ENCODE results near the gene PALB2. TPM values are rescaled to one million over a fixed set of nuclear protein-coding genes. Genes with fewer than 3 reads are reported as not detected.

PALB2 gene
- total and polyA plus RNA-seq, 2 of the 8 experiments (the other 6 are each of a cell fraction or from before 2014, with no cell fraction given) = 12.5 to 33.1 TPM

DNA sequence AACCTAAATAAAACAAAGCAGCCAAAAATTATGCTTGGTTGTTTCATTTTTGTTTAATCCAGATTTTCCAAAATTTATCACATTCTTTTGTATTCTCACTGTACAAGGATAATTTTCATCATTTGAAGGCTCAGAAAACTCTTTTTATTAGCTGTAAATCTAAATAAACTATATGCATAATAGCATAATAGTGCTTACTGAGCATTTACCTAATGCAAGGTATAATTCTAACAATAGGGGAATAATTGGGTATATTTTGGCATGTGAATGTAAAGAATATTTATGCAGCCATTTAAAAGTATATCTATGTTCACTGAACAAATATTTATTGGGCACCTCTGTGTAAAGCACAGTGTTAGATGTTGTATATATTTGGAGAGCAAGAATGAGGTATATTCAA is 17.0 kb downstream of the PALB2 start:
- no peak overlapping the region for H3K14ac ChIP-seq (ENCODE audit: insufficient read length)
- H3K23ac ChIP-seq (ENCODE audit: insufficient read length) = no peak overlapping the region
- peaks cover 0 to 1% of the 10 kb centered on the region in 2 experiments for H4K20me1 ChIP-seq (replicated peaks in 1 of 2; ENCODE audit: control insufficient read depth in 1 of 2, insufficient read depth in 2 of 2, low read length in 2 of 2)
- POLR2A ChIA-PET (ENCODE audit: partially characterized antibody) = interaction anchor here (1.4 to 1.8 kb wide), 2 partner anchors 9 to 16 kb away, joined by 4 read pairs; no protein-coding TSS in a partner anchor
- CTCF ChIA-PET (ENCODE audit: partially characterized antibody) = no interaction called here
- no peak overlapping the region for H2BK5ac ChIP-seq (ENCODE audit: low read depth, low read length)
- H3K9ac ChIP-seq (replicated peaks in 1 of 4; ENCODE audit: extremely low read depth in 1 of 4, low read depth in 3 of 4, low read length in 3 of 4) = no peak overlapping the region
- H3K4me1 ChIP-seq (replicated peaks in 1 of 4; ENCODE audit: control insufficient read depth in 3 of 4, insufficient read depth in 4 of 4, low read length in 3 of 4) = no peaks in the 10 kb centered on the region
- no peak overlapping the region for H4K8ac ChIP-seq (ENCODE audit: extremely low read depth, insufficient read depth, low read length)
- peaks cover 16 to 81% (median 59%) of the 10 kb centered on the region in 4 experiments for H3K36me3 ChIP-seq (ENCODE audit: control insufficient read depth in 2 of 4, insufficient read depth in 4 of 4, low read length in 3 of 4)
- no peak overlapping the region for H4K5ac ChIP-seq (ENCODE audit: insufficient read length, low read depth, low read length)
- no peak overlapping the region for H2AFZ ChIP-seq (ENCODE audit: low read length)
- no peak for FAIRE-seq
- H3K27me3 ChIP-seq (replicated peaks in 1 of 4; ENCODE audit: control insufficient read depth in 3 of 4, extremely low read depth in 1 of 4, insufficient read depth in 3 of 4, low read length in 3 of 4) = no peaks in the 10 kb centered on the region
- H3K23me2 ChIP-seq (ENCODE audit: low read depth, low read length) = no peaks in the 10 kb centered on the region
- no peak overlapping the region for H2BK20ac ChIP-seq (ENCODE audit: low read length)
- no peak for DNase-seq (ENCODE audit: low read depth in 1 of 2, low spot score in 2 of 2)
- no peak overlapping the region for H2AK5ac ChIP-seq (ENCODE audit: low read depth, low read length)
- no peak overlapping the region for H3K56ac ChIP-seq (replicated peaks; ENCODE audit: insufficient read length, low read depth, low read length)
- no peaks in the 10 kb centered on the region for H3K79me2 ChIP-seq (ENCODE audit: control insufficient read depth in 1 of 2, insufficient read depth in 2 of 2, low read length in 2 of 2)
- no peak overlapping the region for H3K4me2 ChIP-seq (ENCODE audit: insufficient read depth in 1 of 2, low read depth in 2 of 2, low read length in 2 of 2)
- no peak overlapping the region for H2BK15ac ChIP-seq (ENCODE audit: low read length)
- H2BK12ac ChIP-seq (ENCODE audit: low read depth, low read length) = no peak overlapping the region
- no peak overlapping the region for H3K27ac ChIP-seq (ENCODE audit: low read depth, low read length)
- H2BK120ac ChIP-seq (replicated peaks; ENCODE audit: low read depth, low read length) = no peak overlapping the region
- no peak overlapping the region for H3K4ac ChIP-seq (replicated peaks; ENCODE audit: insufficient read length, low read depth, low read length)
- no peaks in the 10 kb centered on the region for H3K79me1 ChIP-seq (ENCODE audit: low read depth, low read length)
- H4K91ac ChIP-seq (replicated peaks; ENCODE audit: insufficient read length, low read length) = no peak overlapping the region
- no peak overlapping the region for H3K18ac ChIP-seq (ENCODE audit: extremely low read depth, low read length)
- no peak overlapping the region for H3K4me3 ChIP-seq (ENCODE audit: extremely low read depth in 1 of 4, insufficient read depth in 2 of 4, low read depth in 3 of 4, low read length in 4 of 4)
- H3K9me3 ChIP-seq (ENCODE audit: insufficient read depth in 2 of 2, low read depth in 1 of 2, low read length in 1 of 2) = no peaks in the 10 kb centered on the region
- TF ChIP-seq TEAD4 (IDR thresholded peaks at IDR 0.05; ENCODE audit: low read depth, low read length) (no peak), MAFK (IDR thresholded peaks at IDR 0.05; ENCODE audit: low read depth, low read length) (no peak), SIRT6 (IDR thresholded peaks at IDR 0.05; ENCODE audit: low read length) (no peak), ZNF274 (IDR thresholded peaks at IDR 0.05; ENCODE audit: borderline replicate concordance, extremely low read depth, low read length) (no peak), SRF (IDR thresholded peaks at IDR 0.05; ENCODE audit: low read depth, low read length) (no peak), NANOG (IDR thresholded peaks at IDR 0.05; ENCODE audit: insufficient read depth, low read depth, low read length, poor library complexity, severe bottlenecking) (no peak), TCF12 (IDR thresholded peaks at IDR 0.05; ENCODE audit: low read depth, low read length) (no peak), RNF2 (IDR thresholded peaks at IDR 0.05; ENCODE audit: borderline replicate concordance, low read depth, low read length, missing control alignments, poor library complexity, severe bottlenecking) (no peak), YY1 (IDR thresholded peaks at IDR 0.05; ENCODE audit: low read depth, low read length) (no peak)

Measured in H1 (cell line).